ENCODE measurements around the gene GPSM3.
"Not testable (repeated sequence)": the region's sequence is repeated elsewhere in the genome, so short reads cannot be mapped to it uniquely, and the experiment has no call there.

Gene GPSM3

GRCh38 chr6:32187009-32187709, 5.3 kb downstream of the GPSM3 start:
- no peak for DNase-seq (ENCODE audit: low read depth)

GRCh38 chr6:32186151-32186840, 6.1 kb downstream of the GPSM3 start:
- DNase-seq (ENCODE audit: low read depth) = not testable (repeated sequence)

GRCh38 chr6:32185681-32186131, 6.7 kb downstream of the GPSM3 start:
- not testable (repeated sequence) for DNase-seq (ENCODE audit: low read depth)

GRCh38 chr6:32184084-32184640, 8.3 kb downstream of the GPSM3 start, which contains the start of gene AGER:
TSS of gene AGER (minus strand) at chr6:32184253. CDS start at chr6:32184222, 31 bp downstream.
- DNase-seq (ENCODE audit: low read depth) = no peak

GRCh38 chr6:32183483-32184083, 8.9 kb downstream of the GPSM3 start:
- DNase-seq (ENCODE audit: low read depth) = no peak

- no peak for DNase-seq (ENCODE audit: low read depth)
These were observed 9.4 kb downstream of the GPSM3 start for GRCh38 chr6:32183030-32183429.

GRCh38 chr6:32182555-32182981, 9.9 kb downstream of the GPSM3 start:
- no peak for DNase-seq (ENCODE audit: low read depth)

GRCh38 chr6:32181915-32182529, 10.4 kb downstream of the GPSM3 start:
- no peak for DNase-seq (ENCODE audit: low read depth)

GRCh38 chr6:32181148-32181702, 11.2 kb downstream of the GPSM3 start:
- no peak for DNase-seq (ENCODE audit: low read depth)

GRCh38 chr6:32179766-32180405, 12.6 kb downstream of the GPSM3 start:
- no peak for DNase-seq (ENCODE audit: low read depth)

- DNase-seq (ENCODE audit: low read depth) = no peak
These were observed 13.6 kb downstream of the GPSM3 start for GRCh38 chr6:32178547-32179440.

GRCh38 chr6:32177788-32178546, 14.5 kb downstream of the GPSM3 start, which contains the start of gene RNF5:
TSS of gene RNF5 (plus strand) at chr6:32178405. CDS start at chr6:32178512, 107 bp downstream.
- peak; percentile 59 for DNase-seq (ENCODE audit: low read depth)

GRCh38 chr6:32177183-32177787, 15.2 kb downstream of the GPSM3 start:
- no peak for DNase-seq (ENCODE audit: low read depth)

- no peak for DNase-seq (ENCODE audit: low read depth)
These were observed 15.8 kb downstream of the GPSM3 start for GRCh38 chr6:32176476-32177182.

GRCh38 chr6:32175711-32176475, 16.6 kb downstream of the GPSM3 start, which contains the start of gene AGPAT1:
TSS of gene AGPAT1 (minus strand) at chr6:32176084. CDS start at chr6:32171496, 4,588 bp downstream.
- DNase-seq (ENCODE audit: low read depth) = peak; percentile 88

- DNase-seq (ENCODE audit: low read depth) = no peak
These were observed 17.1 kb downstream of the GPSM3 start for GRCh38 chr6:32175322-32175710.

GRCh38 chr6:32174416-32174815, 18.0 kb downstream of the GPSM3 start:
- no peak for DNase-seq (ENCODE audit: low read depth)
